Adrenal gland (tissue), 12 donors: ENCODE results near the gene CD180. TPM values are rescaled to one million over a fixed set of nuclear protein-coding genes. Genes with fewer than 3 reads are reported as not detected.
A peak's percentile ranks its signal among the peaks of the same experiment; 100 is the strongest.

Experiments used
- DNase-seq, 7 donors: peaks; one replicate each; pipeline ENCODE4 v3.0.0-alpha.2; 2019 to 2020
- H3K27ac ChIP-seq, 5 donors: fragments of 200-600 bp; sonication (generic) in 4 of 5; 1 replicate in 3 of 5; 2 replicates in 2 of 5; pipeline versions ENCODE4 v1.5.1 to v1.8.0; 2016 to 2020; ENCODE audit warnings: mild to moderate bottlenecking in 1 of 5
- H3K27me3 ChIP-seq: fragments of 200-600 bp; 2 replicates; pipeline ENCODE4 v1.8.0; 2021
- H3K36me3 ChIP-seq, 2 donors: fragments of 200-600 bp; replicated peaks in 1 of 2; 1 replicate in 1 of 2; 2 replicates in 1 of 2; pipeline versions ENCODE4 v1.5.1 to v1.8.0; 2018 to 2022
- H3K4me1 ChIP-seq, 2 donors: fragments of 200-600 bp; replicated peaks in 1 of 2; 1 replicate in 1 of 2; 2 replicates in 1 of 2; pipeline versions ENCODE4 v1.5.1 to v1.8.0; 2018 to 2021
- H3K4me3 ChIP-seq, 4 donors: fragments of 200-600 bp; sonication (generic) in 3 of 4; one replicate each; pipeline ENCODE4 v1.5.1; 2016 to 2018
- H3K9me3 ChIP-seq, 3 donors: fragments of 200-600 bp; sonication (generic) in 1 of 3; replicated peaks in 1 of 3; 1 replicate in 2 of 3; 2 replicates in 1 of 3; pipeline versions ENCODE4 v1.5.1 to v1.8.0; 2016 to 2021
- POLR2A ChIP-seq, 2 donors: fragments of 450-650 bp; IDR thresholded peaks; one replicate each; pipeline ENCODE4 v1.6.1; 2017; ENCODE audit warnings: antibody characterized with exemption in 2 of 2, mild to moderate bottlenecking in 2 of 2, moderate library complexity in 1 of 2
- WGBS, 4 donors: extraction: QIAGEN DNeasy Blood & Tissue Kit in 2 of 4; methylation state at CpG; one replicate each; pipeline versions ENCODE4 v1.1.5 to v1.1.7; 2013 to 2017; 5-methylcytosine and 5-hydroxymethylcytosine counted together
- intact Hi-C, 2 donors: fragments of 100-400 bp; cut with DNase I; formaldehyde crosslinking; loops; one replicate each; pipeline versions ENCODE4 v1.14.1 to v1.15.0; 2022 to 2023
- polyA plus RNA-seq, 3 donors: library from polyadenylated mRNA; stranded (reverse); fragments of 200-250 nt in 2 of 3; fragments of 350-450 nt in 1 of 3; fragmentation: Illumina TruSeq in 1 of 3; extraction: RNeasy Lipid Tissue Mini Kit (QIAGEN cat#74804) in 1 of 3; gene quantifications; one replicate each; pipeline ENCODE4 v1.2.3, GENCODE V29; 2013 to 2014
- total RNA-seq, 9 donors: library from RNA; depleted of rRNA in 4 of 9; stranded (reverse); fragments of >200 nt in 4 of 9; fragments of 120-200 nt in 1 of 9; fragmentation: NEBNext Ultra II Directional in 1 of 9; extraction: Animal tissue kit (Norgen Biotek cat#: 25700) in 1 of 9; gene quantifications; one replicate each; pipeline versions ENCODE4 v1.1.0 to v1.2.4, GENCODE V29; 2013 to 2023
- TF ChIP-seq, protein P1 (sequence below), 6 experiments: fragments of 450-650 bp in 4 of 6; fragments of 200-600 bp in 2 of 6; sonication (generic) in 1 of 6; IDR thresholded peaks; 1 replicate in 5 of 6; 2 replicates in 1 of 6; pipeline versions ENCODE4 v1.5.1 to v1.8.0; 2016 to 2021; ENCODE audit warnings: antibody characterized with exemption in 6 of 6, mild to moderate bottlenecking in 2 of 6, moderate library complexity in 1 of 6
- donor health status: healthy with polysubstance abuse.
- donor health status: Bipolar disorder and iron deficiency.
- donor health status: DM: yes; HTN: yes; CAD: no.
- donor health status: DM: no; HTN: no; CAD: no.
- donor health status: DM: no; HTN: no; CAD: no.
- donor health status: DM: yes; HTN: yes; CAD: no.

CD180 gene
- total and polyA plus RNA-seq, 12 donors: 0.37 to 3.6 (median 1.6) TPM

DNA sequence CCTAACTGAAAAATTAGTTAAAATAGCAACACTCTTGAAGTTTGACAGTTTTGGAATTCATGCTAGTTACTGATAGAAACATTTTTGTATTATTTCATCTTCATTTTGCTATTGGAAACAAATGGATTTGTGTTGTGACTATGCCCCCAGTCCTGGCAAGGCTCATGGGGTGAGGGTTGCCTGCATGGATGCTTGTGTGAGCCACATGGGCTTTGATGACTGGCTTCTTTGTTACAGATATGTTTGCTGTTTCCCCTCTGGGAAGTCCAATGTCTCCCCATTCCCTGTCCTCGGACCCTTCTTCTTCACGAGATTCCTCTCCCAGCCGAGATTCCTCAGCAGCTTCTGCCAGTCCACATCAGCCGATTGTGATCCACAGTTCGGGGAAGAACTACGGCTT is 44.2 kb downstream of the CD180 start:
- peaks cover 0 to 27% of the 10 kb centered on the region in 2 donors for H3K36me3 ChIP-seq
- WGBS, 4 donors: 92 to 95% (median 93%) methylated on average over 6 of the region's 6 CpGs
- H3K27me3 ChIP-seq: no peaks in the 10 kb centered on the region
- DNase-seq: no peak
- no peaks in the 10 kb centered on the region for H3K9me3 ChIP-seq
- H3K27ac ChIP-seq: no peak overlapping the region
- H3K4me1 ChIP-seq: no peaks in the 10 kb centered on the region
- H3K4me3 ChIP-seq: no peak overlapping the region
- no peak for TF ChIP-seq POLR2A (IDR thresholded peaks at IDR 0.05)
- TF ChIP-seq, protein P1, sequence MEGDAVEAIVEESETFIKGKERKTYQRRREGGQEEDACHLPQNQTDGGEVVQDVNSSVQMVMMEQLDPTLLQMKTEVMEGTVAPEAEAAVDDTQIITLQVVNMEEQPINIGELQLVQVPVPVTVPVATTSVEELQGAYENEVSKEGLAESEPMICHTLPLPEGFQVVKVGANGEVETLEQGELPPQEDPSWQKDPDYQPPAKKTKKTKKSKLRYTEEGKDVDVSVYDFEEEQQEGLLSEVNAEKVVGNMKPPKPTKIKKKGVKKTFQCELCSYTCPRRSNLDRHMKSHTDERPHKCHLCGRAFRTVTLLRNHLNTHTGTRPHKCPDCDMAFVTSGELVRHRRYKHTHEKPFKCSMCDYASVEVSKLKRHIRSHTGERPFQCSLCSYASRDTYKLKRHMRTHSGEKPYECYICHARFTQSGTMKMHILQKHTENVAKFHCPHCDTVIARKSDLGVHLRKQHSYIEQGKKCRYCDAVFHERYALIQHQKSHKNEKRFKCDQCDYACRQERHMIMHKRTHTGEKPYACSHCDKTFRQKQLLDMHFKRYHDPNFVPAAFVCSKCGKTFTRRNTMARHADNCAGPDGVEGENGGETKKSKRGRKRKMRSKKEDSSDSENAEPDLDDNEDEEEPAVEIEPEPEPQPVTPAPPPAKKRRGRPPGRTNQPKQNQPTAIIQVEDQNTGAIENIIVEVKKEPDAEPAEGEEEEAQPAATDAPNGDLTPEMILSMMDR (IDR thresholded peaks at IDR 0.05): no peak
- intact Hi-C loops: loop anchor here in 1 of 2 donors (5.0 to 10.0 kb wide), 2 partner anchors 165 to 338 kb away; no protein-coding TSS in a partner anchor

DNA sequence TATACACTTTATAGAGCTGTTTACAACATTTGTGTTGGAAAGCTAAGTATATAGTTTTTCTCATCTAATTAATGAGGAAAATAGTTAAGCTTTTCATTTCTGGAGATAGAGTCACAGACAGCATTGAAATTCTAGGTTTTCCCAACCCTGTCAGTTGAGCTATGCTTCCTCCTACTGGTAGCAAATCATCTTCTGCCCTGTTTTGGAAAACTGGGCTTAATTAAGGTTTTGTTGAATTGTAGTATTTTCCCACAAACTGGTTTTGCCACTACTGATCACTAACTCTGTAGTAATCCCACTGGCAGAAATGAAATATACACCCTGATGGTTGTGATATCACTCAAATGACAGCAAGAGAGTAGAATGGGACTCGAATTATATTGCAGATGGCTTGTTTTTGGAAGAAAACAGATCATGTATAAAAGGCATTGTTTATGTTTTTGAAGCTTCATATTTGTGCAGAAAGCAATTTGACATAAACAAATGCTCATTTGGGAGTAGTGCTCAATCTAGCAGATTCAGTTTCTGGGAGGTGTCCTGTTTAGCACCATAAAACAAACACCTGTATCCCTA is 46.6 kb downstream of the CD180 start:
- Histone ChIP-seq H3K36me3 (peaks cover 0 to 36% of the 10 kb centered on the region in 2 donors), H3K27ac (no peak overlapping the region), H3K4me3 (no peak overlapping the region), H3K9me3 (no peaks in the 10 kb centered on the region), H3K4me1 (no peaks in the 10 kb centered on the region), H3K27me3 (no peaks in the 10 kb centered on the region)
- no peak for DNase-seq
- TF ChIP-seq, protein P1 (IDR thresholded peaks at IDR 0.05): peak in 4 of 6 experiments; percentile 33 to 52 (median 42)
- no peak for TF ChIP-seq POLR2A (IDR thresholded peaks at IDR 0.05)
- intact Hi-C loops: loop anchor here (5.0 to 10.0 kb wide), 3 partner anchors 145 to 335 kb away; no protein-coding TSS in a partner anchor
- WGBS, 4 donors: 83 to 96% (median 85%) methylated on average over 1 of the region's 1 CpG

DNA sequence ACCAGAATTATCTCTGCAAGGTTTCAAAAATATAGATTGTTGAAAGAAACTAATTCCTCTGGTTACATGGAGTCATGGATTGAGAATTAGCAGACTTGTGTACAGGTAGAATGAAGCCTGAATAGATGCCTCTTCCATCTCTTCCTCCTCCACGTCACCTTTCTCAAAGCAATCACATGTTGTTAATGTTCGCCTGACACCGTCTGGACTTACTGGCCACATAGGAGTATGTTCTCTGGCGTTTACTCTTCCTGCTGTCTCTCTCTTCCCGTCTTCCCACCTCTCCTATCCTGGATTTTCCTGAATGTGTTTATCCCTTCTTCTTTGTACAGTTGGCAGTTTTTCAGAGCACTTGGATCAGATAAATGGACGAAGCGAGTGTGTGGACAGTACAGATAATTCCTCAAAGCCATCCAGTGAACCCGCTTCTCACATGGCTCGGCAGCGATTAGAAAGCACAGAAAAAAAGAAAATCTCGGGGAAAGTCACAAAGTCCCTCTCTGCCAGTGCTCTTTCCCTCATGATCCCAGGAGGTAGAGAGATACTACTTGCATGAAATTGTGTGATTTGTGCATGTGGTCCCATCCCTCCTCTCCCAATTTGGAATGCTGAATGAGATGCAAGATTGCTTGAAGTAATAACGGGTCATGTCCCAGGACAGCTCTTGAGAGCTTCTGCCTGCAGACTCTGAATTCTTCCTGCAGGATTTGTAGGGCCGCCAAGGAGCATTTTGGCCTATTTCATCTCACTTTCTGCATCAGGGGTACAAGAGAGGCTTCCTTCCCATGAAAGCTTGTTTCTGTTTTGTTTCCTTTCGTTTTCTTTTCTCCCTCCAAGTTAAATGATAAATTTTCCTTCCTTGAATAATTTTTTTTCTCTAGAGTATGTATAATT is 47.3 kb downstream of the CD180 start:
- Histone ChIP-seq H3K27ac (no peak overlapping the region), H3K27me3 (no peaks in the 10 kb centered on the region), H3K9me3 (no peaks in the 10 kb centered on the region), H3K4me1 (no peaks in the 10 kb centered on the region), H3K36me3 (peaks cover 0 to 36% of the 10 kb centered on the region in 2 donors), H3K4me3 (no peak overlapping the region)
- intact Hi-C loops: loop anchor here in 1 of 2 donors (10.0 kb wide), 1 partner anchor 145 kb away; no protein-coding TSS in a partner anchor
- TF ChIP-seq, protein P1 (IDR thresholded peaks at IDR 0.05): no peak
- TF ChIP-seq POLR2A (IDR thresholded peaks at IDR 0.05): no peak
- no peak for DNase-seq
- 67 to 83% (median 75%) methylated on average over 14 of the region's 14 CpGs for WGBS, 4 donors

DNA sequence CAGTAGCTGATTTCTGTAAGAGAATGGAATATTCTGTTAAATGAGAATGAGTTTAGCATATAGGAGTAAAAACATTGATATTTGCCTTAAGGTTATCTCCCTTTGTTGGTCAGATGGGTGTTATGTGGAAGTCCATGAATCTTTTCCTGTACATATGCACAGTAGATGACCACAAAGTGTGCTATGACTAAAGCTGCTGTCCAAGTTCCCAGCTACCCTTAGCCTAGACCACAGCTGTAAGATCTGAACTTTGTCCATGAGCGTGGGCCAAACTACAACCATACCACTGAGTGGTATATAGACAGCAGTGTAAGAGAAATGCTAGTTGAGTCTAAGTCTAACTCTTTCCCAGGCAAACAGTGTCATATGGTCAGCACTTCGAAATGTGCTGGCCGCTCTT is 48.8 kb downstream of the CD180 start:
- no peaks in the 10 kb centered on the region for H3K27me3 ChIP-seq
- TF ChIP-seq, protein P1 (IDR thresholded peaks at IDR 0.05): no peak
- no peak for TF ChIP-seq POLR2A (IDR thresholded peaks at IDR 0.05)
- intact Hi-C loops: loop anchor here in 1 of 2 donors (10.0 kb wide), 1 partner anchor 143 kb away; no protein-coding TSS in a partner anchor
- no peak overlapping the region for H3K27ac ChIP-seq
- H3K4me1 ChIP-seq: no peaks in the 10 kb centered on the region
- no peak for DNase-seq
- no peak overlapping the region for H3K4me3 ChIP-seq
- no peaks in the 10 kb centered on the region for H3K9me3 ChIP-seq
- WGBS, 4 donors: 94 to 100% (median 97%) methylated on average over 3 of the region's 3 CpGs
- peaks cover 0 to 35% of the 10 kb centered on the region in 2 donors for H3K36me3 ChIP-seq
